Nucleus accumbens (tissue), 56 donors: ENCODE measurements around the gene ALK.

Source experiments
- DNase-seq, 56 donors: peaks; one replicate each; lab custom pipeline; 2025; lab: John Stamatoyannopoulos, UW

ALK gene

GRCh38 chr2:29314816-29315571 is 606.4 kb downstream of the ALK start:
- peak in 41 of 56 donors; percentile 7 to 76 (median 34) for DNase-seq

GRCh38 chr2:29311458-29311857 is 609.9 kb downstream of the ALK start:
- DNase-seq, result no peak

- DNase-seq, result no peak
These were observed 610.6 kb downstream of the ALK start for GRCh38 chr2:29310650-29311348.

- peak in 29 of 56 donors; percentile 2 to 73 (median 20) for DNase-seq
These were observed 612.0 kb downstream of the ALK start for GRCh38 chr2:29309090-29310029.

GRCh38 chr2:29308366-29308765 is 613.0 kb downstream of the ALK start:
- DNase-seq, result no peak

- no peak for DNase-seq
These were observed 613.9 kb downstream of the ALK start for GRCh38 chr2:29307519-29307918.

- peak in 3 of 56 donors; percentile 12 to 23 (median 18) for DNase-seq
These were observed 615.6 kb downstream of the ALK start for GRCh38 chr2:29305762-29306161.

- DNase-seq, result peak in 1 of 56 donors; percentile 20
These were observed 616.9 kb downstream of the ALK start for GRCh38 chr2:29304399-29305060.

- DNase-seq, result no peak
These were observed 624.8 kb downstream of the ALK start for GRCh38 chr2:29296585-29296984.

- peak in 12 of 56 donors; percentile 4 to 37 (median 16) for DNase-seq
These were observed 625.5 kb downstream of the ALK start for GRCh38 chr2:29295845-29296244.

- DNase-seq, result no peak
These were observed 627.5 kb downstream of the ALK start for GRCh38 chr2:29293830-29294438.

GRCh38 chr2:29290293-29291047 is 630.9 kb downstream of the ALK start:
- DNase-seq, result no peak

- DNase-seq, result no peak
These were observed 636.7 kb downstream of the ALK start for GRCh38 chr2:29284671-29285070.

GRCh38 chr2:29281916-29282247 is 639.5 kb downstream of the ALK start:
- DNase-seq, result peak in 9 of 56 donors; percentile 23 to 77 (median 58)

GRCh38 chr2:29281086-29281915 is 640.1 kb downstream of the ALK start:
- DNase-seq, result peak in 54 of 56 donors; percentile 14 to 92 (median 76)

- peak in 2 of 56 donors; percentile 7 to 32 for DNase-seq
These were observed 642.4 kb downstream of the ALK start for GRCh38 chr2:29278966-29279365.

- no peak for DNase-seq
These were observed 645.2 kb downstream of the ALK start for GRCh38 chr2:29276151-29276550.

GRCh38 chr2:29275186-29275585 is 646.2 kb downstream of the ALK start:
- DNase-seq, result no peak
